ENCODE measurements around the gene SLC29A3.
"Not testable (repeated sequence)": the region's sequence is repeated elsewhere in the genome, so short reads cannot be mapped to it uniquely, and the experiment has no call there.

SLC29A3 gene

DNA sequence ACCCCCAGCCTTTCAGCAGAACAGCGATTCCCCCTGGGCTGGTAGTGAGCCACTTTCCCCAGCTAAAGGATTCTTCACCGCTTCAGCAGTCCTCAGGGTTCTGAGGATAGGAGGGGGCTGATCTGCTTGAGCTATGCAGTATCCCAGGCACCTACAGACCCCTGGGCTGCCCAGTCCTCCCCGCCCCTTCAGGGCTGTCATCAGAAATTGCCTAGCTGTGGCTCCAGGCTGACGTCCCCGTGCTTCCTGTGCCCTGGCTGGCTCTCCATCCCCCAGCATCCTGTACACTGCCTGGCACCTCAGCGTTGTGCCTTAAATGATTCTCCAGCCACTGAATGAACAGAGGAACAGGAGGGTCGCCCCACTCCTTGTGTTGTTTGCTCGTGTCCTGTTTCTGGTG, 39.2 kb downstream of the SLC29A3 start:
- TF ChIP-seq, protein P1, sequence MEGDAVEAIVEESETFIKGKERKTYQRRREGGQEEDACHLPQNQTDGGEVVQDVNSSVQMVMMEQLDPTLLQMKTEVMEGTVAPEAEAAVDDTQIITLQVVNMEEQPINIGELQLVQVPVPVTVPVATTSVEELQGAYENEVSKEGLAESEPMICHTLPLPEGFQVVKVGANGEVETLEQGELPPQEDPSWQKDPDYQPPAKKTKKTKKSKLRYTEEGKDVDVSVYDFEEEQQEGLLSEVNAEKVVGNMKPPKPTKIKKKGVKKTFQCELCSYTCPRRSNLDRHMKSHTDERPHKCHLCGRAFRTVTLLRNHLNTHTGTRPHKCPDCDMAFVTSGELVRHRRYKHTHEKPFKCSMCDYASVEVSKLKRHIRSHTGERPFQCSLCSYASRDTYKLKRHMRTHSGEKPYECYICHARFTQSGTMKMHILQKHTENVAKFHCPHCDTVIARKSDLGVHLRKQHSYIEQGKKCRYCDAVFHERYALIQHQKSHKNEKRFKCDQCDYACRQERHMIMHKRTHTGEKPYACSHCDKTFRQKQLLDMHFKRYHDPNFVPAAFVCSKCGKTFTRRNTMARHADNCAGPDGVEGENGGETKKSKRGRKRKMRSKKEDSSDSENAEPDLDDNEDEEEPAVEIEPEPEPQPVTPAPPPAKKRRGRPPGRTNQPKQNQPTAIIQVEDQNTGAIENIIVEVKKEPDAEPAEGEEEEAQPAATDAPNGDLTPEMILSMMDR (IDR thresholded peaks at IDR 0.05; ENCODE audit: low read depth, low read length) = no peak
- DNase-seq (ENCODE audit: extremely low read depth, low read depth) = no peak

DNA sequence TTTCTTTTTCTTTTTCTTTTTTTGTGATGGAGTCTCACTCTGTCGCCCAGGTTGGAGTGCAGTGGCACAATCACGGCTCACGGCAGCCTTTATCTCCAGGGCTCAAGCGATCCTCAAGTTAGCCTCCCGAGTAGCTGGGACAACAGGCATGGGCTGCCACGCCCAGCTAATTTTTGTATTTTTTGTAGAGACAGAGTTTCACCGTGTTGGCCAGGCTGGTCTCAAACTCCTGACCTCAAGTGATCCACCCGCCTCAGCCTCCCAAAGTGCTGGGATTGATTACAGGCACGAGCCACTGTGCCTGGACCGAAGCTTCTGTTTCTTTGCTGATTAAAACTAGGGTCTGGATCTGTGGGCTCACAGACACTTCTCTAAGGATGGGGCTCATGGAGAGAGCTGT, 39.8 kb downstream of the SLC29A3 start:
- not testable (repeated sequence) for DNase-seq (ENCODE audit: extremely low read depth, low read depth)

DNA sequence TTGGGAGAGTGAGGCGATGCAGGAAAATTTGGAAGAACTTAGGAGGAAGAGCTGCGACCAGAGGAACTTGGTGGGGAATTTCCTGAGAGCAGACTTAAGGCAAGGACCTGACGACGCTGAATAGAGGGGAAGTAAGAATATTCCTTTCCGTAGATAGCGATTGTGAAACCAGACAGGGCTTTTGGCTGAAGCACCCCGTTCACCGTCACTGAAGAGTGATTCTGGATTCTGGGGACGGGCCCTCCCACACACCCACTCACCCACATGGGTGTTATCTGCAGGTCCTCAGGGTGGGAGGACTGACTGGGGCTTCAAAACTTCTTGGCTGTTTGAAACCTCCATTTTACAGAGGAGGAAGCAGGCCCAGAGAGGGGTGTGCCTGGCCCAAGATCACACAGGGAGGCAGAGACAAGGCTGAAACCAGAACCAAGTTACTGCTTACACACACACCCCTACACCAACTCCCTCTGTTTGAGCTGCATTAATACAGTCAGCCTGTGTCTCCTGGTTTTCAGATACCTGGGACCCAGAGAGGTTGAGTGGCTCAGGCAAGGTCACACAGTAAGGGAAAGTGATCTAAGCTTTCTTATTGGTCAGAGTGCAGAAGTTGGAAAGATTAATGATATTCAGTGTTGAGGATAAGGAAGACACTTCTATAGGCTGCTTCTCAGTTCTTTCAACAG, 40.4 kb downstream of the SLC29A3 start:
- TF ChIP-seq, protein P1 (IDR thresholded peaks at IDR 0.05; ENCODE audit: low read depth, low read length) = no peak
- DNase-seq (ENCODE audit: extremely low read depth, low read depth) = no peak

DNA sequence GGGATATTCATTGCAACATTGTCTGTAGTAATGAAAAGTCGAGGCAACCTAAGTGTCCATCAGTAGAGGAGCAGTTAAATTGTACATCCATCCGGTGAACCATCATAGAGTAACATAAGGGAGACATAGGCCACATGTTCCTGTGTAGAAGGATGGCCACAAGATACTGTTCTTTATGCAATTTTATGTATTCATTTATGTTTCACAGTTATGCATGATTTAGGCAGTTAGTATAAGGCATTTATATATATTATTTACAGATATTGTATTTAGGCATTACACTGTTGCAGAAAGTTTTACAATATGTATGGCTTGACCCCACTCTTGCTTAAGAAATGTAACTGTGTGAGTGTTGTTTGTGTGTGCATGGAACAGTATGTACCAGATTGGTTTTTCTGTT, 41.7 kb downstream of the SLC29A3 start:
- no peak for DNase-seq (ENCODE audit: extremely low read depth, low read depth)
- TF ChIP-seq, protein P1 (IDR thresholded peaks at IDR 0.05; ENCODE audit: low read depth, low read length) = no peak

DNA sequence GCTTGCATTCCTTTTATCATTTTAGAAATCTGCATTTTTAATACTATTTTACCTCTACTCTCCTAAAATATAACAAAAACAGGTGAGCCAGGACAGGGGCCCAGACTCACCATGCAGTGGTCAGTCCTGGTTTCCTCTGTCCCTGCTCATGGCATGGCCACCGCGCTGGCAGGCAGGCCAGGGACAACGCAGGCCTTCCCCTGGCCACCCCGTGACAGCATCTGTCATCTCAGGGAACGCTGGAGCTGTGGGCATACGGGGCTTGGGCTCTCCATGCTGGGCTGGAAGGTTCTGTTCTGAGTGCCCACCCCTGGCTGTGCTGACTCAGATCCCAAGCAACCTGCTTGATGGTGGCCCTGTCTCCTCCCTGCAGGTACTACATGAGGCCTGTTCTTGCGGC, 42.5 kb downstream of the SLC29A3 start:
- DNase-seq (ENCODE audit: extremely low read depth, low read depth) = no peak
- TF ChIP-seq, protein P1 (IDR thresholded peaks at IDR 0.05; ENCODE audit: low read depth, low read length) = no peak

DNA sequence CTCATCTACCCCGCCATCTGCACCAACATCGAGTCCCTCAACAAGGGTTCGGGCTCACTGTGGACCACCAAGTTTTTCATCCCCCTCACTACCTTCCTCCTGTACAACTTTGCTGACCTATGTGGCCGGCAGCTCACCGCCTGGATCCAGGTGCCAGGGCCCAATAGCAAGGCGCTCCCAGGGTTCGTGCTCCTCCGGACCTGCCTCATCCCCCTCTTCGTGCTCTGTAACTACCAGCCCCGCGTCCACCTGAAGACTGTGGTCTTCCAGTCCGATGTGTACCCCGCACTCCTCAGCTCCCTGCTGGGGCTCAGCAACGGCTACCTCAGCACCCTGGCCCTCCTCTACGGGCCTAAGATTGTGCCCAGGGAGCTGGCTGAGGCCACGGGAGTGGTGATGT, 43.1 kb downstream of the SLC29A3 start:
- TF ChIP-seq, protein P1 (IDR thresholded peaks at IDR 0.05; ENCODE audit: low read depth, low read length) = no peak
- DNase-seq (ENCODE audit: extremely low read depth, low read depth) = no peak

DNA sequence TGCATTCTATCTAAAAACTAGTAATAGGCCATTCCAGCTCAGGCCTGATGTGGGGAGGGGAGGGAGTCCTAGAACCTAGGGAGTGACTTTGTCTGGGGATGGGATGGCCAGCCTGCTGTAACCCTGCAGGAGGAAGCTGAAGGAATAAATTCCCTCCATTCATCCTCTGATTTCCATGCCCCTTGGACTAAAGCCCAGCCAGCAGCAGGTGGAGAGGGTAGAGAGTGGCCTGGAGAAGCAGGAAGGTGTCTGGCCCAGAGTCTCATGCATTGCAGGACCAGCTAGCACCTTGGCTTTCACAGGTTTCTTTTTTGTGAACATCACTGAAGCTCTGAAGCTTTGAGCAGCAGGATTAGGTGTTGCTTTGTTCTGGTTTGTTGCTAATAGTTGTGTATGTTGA, 44.9 kb downstream of the SLC29A3 start:
- no peak for DNase-seq (ENCODE audit: extremely low read depth, low read depth)
- TF ChIP-seq, protein P1 (IDR thresholded peaks at IDR 0.05; ENCODE audit: low read depth, low read length) = no peak

DNA sequence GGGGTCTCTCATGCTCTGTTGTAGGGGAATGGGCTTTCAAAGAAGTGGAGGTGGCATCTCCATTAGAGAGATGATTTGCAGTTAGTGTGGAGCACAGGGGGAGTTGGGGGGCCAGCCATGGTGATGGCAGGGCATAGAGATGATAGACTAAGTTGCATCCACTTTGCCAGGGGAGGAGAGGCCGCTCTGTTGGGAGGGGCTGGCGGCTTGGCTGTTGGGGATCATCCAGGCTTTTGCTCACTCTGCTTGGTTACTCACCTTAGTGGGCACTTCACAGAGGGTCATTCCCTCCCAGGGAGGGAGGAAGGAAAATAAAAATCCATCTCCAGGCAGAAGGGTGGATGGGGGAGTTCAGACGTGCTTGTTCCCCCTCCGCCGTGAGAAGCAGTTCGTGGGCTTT, 46.3 kb downstream of the SLC29A3 start:
- DNase-seq (ENCODE audit: extremely low read depth, low read depth) = no peak
- TF ChIP-seq, protein P1 (IDR thresholded peaks at IDR 0.05; ENCODE audit: low read depth, low read length) = no peak

All from AG09319 (cell line).